GM18909 (cell line): Measurements from ENCODE around the gene BCL2L12.

ENCODE experiments used
- ATAC-seq: cut with Tn5 transposase; IDR thresholded peaks from one replicate; pipeline ENCODE4 v1.9.1; 2021; ENCODE audit warnings: mild to moderate bottlenecking; ENCODE audit not compliant: unreplicated experiment, poor library complexity

BCL2L12 gene

DNA sequence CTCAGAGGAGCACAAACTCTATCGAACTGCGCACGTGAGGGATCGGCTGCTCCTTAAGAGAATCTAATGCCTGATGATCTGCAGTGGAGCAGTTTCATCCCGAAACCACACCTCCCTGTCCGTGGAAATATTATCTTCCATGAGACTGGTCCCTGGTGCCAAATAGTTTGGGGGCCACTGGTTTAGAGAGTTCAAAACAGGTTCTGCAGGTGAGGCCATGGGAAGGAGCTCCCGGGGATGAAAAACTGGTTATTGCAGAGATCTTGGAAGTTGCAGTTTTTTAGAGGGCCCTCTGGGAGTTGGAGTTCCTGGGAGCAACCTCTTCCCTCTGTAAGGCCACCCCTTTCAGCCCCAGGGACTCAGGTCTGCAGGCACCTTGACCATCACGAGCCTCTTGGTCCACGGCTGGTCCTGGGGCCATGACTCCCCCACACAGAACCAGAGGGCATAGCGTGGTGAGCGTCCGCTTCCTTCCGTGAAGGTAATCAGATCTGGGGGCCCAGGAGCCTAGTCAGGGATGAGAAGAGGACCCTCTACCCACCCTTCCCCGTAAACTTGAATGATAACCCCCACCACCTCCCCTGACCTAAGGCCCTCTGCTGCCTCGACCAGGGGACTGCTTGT, 5.3 kb upstream of the BCL2L12 start:
- ATAC-seq, result no peak

DNA sequence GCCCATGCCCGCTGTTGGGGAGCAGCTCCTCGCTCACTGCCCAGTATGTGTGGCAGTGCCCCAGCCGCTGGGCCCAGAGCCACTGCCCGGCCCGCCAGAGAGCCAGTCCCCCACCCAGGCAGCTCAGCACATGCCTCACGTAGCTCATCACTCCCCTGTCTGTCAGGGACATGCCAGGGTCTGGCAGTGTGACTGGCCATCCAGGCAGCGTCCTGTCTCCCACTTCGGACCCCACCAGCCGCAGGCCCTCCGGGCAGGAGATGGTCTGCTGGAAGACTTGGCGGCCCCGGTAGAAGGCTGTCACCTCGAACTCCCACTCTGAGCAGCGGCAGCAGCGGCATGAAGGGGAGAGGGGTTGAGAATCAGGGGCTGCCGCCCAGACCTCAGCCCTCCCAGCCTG, 3.7 kb upstream of the BCL2L12 start:
- ATAC-seq, result no peak

DNA sequence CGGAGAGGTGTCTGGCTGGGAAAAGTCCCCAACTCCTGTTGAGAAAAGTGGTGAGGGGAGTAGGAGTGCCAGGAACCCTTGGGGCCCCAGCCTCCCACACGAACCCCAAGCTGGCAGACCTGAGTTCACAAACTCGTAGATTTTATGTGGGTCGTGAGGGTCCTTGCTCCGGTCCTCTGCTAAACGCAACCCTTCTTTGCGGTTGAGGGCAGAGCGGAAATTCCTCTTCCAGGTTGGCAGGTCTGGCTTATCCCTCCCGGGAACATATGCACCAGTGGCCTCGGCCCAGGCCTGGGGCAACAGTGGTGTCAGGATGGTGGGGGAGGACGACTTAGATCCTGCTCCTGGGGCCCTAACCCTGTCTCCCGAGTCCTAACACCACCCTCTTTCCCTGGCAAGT, 2.5 kb upstream of the BCL2L12 start:
- no peak for ATAC-seq

DNA sequence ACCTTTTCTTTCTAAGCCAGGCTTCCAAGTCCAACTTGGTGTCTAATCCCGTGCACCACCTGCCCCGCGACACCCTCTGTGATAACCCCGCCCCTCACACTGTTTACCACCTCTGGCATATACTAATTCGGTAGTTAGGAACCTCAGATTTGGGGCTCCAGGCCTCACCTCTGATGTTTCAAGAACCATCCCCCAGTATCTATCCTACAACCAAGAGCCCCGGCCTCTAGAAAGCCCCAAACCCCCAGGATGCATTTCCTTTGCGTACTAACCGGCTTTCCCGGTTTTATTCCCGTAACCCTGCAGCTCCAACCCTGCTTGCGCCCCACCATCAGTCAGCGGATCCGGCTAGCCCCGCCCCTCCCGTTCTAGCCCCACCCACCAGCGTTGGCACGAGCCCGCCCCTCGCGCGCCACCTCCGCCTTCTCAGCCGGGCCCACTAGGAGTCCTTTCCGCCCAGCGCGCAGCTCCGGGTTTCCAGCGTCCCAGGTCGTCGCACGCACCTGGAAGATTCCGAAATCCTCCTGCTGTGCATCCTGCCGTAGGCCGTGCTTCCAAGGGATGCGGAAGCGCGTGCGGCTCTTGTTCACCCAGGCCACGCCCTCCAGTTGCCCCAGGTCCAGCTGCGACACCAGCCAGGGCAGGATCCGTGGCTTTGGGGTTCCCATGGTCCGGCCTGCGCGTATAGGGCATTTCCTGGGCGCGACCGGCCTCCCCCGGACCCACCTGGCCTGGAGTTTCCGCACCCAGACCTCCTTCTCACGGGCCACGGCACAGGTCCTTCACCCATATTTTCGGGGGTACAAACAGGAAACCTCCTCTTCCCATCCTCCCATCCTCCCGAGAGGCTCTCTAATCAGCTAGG, 1.3 kb upstream of the BCL2L12 start:
- ATAC-seq, result no peak

DNA sequence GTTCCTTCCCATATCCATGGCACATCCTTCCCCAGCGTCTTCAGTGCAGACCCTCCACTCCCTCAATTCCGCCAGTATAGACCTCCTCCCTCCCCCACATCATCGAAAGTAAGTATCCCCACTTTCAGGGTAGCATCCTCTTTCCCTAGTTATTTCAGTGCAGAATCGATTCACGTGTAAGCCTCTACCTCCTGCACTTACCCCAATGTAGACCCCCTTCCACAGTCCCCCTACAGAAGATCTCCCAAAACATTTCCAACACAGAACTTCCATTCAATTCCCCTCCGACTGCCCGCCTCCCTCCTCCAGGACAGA, 740 bp upstream of the BCL2L12 start:
- ATAC-seq, result no peak

DNA sequence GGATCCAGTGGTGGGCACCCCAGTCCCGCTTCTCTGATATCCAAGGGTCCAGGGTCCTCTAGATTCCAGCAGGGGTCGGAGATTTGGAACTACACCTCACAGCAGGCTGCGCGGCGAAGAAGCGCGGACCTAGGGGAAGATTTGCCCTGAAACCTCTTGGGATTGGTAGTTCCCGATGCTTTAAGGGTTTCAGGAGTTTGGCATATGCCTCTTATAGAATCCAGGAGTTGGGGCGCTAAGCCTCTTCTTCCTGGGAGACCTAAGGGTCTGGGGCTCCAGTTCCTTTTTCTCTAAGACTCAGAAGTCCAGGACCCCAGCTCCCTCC, 349 bp downstream of the BCL2L12 start:
- ATAC-seq, result no peak

DNA sequence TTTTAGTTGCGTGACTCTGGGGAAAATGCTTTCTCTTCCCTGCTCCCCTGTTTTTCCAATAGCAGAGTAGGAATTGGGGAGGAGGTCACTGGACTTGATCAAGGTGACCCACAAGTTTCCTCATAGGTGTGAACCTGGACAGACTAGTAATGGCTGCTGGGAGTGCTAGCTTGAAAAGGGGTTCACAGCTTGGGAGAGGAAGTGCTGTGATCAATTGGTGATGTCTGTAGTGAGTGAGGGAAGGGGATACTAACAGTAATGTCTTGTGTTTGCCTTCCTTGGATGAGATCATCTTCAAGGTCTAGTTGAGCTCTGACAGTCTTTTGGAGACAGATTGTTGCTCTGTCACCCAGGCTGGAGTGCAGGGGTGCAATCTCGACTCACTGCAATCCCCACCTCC, 1.7 kb downstream of the BCL2L12 start:
- ATAC-seq, result no peak

DNA sequence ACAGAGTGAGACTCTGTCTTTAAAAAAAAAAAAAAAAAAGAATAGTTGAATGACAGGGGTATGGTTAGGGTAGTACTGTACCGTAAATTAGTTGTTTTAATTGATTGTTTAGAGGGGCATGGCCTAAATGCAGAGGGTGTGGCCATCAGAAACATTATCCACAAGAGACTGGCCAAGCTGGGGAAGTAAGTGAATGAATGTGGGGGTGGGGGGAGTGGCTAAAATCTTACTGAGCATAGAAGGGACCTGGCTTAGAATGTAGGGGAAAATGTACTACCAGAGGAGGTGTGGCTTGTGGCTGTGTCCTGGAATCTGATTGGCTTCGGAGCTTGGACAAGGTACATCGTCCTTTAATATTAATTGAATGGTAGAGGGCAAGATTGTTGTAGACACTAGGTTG, 3.8 kb downstream of the BCL2L12 start:
- no peak for ATAC-seq

DNA sequence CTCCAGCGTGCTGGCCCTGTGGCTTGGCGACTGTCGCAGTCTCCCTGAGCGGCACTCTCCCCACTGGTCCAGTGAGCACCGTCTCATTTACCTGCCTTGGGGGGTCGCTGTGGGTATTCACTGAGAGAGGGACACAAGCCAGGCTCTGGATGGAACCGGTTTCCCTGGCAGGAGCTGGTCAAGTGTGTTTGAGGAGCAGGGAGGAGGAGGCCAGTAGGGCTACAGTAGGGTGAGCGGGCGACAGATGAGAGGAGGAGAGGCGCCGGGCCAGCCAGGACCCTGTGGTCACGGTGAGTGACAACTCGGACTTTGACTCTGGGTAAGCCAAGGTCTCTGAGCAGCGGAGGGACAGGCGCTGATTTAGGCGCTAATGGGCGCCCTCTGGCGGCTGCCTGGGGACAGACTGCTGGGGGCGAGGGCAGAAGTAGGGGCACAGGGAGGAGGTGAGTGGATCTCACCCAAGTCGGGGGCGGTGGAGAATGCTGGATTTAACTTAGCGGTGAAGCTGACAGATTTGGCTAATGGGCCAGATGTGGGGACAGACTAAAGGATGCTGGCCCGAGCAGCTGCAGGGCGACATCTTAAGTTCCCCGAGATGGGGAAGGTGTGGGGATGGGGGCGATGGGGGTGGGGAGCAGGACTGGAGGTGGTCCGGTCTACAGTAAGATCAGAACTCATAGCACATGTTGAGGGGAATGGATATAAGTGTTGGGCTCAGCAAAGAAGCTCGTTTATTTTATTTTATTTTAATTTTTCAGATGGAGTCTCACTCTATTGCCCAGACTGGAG, 6.6 kb downstream of the BCL2L12 start:
- ATAC-seq, result no peak

DNA sequence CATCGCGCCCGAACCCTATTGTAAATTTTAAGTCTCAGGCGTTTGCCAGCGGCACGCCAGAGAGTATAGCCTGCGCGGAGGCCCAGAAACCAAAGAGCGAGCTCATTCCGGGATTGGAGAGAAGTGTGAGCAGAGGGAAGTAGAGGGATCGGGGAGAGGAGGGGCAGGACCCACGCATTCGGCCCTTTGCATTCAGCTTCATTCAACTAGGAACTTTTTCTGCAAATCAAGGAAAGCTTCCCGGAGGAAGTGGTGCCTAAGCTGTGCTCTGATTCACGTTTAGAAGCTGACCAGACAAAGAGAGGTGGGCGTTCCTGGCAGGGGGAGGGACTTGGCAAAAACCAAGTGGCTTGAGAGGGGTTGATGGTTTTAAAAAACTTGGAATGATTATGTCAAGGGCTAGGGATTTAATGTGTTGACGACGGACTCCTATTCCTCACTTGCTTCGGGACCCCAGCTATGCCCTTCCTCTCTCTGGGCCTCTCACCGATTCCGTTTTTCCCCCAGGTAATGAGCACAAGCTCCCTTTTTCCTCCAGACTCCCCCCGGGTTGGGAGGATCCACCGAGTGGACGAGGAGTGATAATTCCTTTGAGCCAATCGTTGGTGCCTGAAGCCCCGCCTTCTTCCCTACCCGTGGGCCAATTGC, 10.5 kb downstream of the BCL2L12 start:
- ATAC-seq, result peak; percentile 18

DNA sequence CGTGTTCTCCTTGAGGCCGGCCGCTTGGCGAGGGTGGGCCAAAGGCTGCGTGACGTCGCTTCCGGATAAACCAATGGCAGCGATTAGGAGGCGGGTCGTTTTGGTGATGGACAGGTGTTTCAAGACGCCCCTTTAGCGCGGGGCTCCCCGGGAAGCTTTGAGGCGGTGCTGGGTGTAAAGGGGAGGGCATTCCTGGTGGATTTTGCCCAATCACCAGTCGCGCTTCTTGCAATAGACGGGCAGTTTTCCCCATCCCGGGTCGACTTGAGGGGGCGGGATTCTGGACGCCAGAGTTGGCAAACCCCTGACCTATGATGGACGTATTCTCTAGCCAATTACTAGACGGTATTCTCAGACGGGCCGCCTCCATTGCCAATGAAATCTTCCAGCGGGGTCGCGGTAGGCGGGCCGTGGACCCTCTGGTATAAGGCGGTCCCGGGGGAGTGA, 11.1 kb downstream of the BCL2L12 start:
- peak; percentile 68 for ATAC-seq

DNA sequence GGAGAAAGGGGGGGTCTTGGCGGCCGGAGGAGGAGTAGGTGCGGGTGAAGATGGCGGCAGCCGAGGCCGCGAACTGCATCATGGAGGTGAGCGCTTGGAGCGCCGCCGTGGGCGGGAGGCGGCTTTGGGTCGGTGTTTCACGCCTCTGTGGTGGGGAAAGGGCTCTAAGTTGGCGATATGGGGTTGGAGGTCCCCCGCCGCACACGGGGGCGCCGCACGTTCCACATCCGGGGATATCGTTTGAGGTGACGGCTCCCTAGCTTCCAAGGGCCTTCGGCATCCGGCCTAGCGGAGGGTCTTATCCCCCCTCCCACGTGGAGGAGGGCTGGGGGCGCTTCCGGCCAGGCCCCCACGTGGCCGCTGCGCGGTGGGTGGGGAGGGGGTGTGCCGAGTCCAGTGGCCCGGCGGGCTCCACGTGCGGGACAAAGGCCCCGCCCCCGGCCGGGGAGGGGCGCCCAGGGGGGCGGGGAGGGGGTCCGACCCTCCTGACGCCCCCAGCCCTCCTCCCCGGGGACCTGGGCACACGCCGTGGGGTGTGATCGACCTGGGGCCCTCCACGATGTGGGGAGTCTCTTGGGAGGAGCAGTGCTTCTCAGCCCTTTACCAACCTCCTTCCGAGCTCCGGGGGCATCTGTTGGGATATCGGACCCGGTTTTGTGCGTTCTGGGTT, 11.6 kb downstream of the BCL2L12 start, which contains the start of gene PRMT1:
PRMT1 (plus strand) TSS at position 41 of the 670 bp plus-strand sequence; CDS start at position 51, 10 bp downstream.
- peak; percentile 16 for ATAC-seq

DNA sequence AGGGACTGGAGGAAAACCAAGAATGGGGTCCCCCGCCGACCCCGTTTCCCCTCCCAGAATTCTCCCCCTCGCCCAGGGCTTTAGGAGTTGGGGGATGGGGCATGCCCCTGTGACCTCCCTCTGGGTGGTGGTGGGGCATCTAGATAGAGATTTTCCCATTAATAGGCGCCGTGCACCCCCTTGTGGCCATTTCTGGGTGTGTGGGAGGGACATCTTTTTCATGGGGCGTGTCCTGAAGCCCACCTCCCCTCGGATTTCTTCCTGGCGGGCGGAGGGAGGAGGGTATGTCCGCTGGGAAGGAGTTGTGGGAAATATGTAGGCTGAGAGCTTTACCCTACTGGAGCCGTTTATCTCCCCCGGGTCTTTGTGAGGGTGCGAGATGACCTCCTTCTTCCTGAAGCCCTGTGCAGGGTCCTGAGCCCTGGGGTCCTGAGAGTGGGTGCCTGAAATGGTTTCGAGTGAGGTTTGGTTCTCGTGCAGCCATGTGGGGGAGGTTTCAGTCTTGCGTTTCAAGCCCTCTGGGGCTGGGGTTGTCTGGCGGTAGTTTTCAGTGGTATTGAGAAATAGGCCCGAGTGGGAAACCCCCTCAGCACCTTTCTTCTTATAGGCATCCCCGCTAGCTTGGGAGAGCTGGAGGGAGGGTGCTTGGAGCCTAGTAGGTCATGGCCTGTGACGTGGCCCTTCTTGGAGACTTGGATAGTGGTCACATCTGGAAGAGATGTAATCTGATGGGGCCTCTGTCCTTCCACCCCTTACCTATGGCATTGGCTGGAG, 12.4 kb downstream of the BCL2L12 start:
- no peak for ATAC-seq

DNA sequence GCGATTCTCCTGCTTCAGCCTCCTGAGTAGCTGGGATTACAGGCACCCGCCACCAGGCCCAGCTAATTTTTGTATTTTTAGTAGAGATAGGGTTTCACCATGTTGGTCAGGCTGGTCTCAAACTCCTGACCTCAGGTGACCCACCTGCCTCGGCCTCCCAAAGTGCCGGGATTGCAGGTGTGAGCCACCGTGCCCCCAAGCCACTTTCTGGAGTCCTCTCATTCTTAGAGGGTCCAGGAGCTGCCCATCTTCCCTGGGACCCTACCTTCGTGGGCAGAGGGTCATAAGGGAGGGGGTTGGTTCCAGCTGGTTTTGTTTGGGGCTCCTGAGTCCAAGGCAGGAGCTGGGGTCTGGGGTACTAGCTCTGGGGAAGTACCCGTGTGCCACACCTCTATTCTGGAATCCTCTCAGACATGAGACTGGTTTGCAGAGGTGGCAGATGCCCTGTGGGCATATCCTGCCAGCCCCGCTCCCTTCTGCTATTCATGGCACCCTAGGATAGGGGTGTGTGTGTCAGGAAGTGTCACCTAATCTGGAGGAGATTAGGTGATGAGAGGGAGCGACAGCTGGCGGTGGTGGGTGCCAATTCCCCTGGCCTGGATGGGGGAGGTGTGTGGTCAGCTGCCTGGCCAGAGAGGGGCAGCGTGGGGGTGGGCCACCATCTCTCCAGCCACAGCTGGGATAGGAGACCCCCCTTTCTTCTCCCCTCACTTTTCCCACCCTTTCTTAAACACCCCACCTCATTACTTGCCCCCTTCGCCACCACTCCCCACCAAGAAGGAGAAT, 13.4 kb downstream of the BCL2L12 start:
- no peak for ATAC-seq

DNA sequence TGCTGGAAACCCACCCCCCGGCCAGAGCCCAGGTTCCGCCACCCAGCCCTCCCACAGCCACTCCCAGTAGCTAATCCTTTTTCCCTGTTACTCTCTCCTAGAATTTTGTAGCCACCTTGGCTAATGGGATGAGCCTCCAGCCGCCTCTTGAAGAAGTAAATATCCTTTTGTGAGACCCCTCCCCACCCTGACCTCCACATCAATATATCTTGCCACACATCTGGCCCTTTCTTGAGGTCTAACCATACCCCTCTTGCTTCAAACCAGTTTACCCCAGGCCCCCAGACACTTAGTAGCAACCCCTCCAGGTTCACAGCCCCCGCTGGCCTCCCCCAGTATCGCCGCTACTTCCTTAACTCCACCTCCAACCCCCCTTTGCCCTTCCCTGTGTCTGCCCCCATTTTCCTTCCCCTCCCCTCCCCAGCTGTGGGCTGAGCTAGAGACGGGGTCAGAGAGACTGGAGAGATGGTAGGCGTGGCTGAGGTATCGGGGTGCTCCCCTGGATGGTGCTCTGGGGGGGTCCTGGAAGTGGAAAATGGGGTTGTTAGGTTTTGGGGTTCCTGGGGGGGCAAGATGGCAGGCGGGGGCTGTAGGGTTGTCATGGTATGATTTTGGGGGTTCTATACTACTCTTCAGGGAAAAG, 14.2 kb downstream of the BCL2L12 start:
- ATAC-seq, result no peak

DNA sequence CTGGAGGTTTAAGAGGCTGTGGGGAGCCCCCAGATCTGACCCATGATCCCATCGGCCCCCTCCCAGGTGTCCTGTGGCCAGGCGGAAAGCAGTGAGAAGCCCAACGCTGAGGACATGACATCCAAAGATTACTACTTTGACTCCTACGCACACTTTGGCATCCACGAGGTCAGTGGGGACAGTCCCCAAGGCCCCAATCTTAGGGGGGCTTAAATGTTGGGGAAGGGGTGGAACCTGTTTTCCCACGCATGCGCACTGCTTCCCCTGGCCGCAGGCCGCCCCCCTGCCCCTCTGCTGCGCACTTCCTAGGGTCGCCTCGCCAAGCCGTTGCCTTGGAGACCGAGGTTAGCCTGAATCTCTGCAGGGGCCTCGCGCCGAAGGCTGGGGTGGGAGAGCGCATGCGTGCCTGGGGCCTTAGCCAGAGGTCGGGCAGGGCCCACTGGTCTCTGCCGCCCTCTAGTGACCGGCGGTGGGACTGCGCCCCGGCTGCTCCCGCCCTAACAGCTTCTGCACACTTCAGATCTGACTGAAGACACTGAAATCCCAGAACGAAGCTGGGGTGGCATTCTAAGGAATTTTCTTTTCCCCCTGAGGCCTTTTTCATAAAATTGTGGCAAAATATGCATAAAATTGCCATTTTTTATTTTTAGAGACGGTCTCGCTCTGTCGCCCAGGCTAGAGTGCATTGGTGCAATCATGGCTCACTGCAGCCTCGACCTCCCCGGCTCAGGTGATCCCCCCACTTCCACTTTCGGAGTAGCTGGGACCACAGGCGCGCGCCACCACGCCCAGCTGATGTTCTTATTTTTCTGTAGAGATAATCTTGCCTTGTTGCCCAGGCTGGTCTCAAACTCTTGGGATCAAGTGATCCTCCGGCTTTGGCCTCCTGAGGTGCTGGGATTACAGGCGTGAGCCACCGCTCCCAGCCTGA, 15.0 kb downstream of the BCL2L12 start:
- no peak for ATAC-seq

DNA sequence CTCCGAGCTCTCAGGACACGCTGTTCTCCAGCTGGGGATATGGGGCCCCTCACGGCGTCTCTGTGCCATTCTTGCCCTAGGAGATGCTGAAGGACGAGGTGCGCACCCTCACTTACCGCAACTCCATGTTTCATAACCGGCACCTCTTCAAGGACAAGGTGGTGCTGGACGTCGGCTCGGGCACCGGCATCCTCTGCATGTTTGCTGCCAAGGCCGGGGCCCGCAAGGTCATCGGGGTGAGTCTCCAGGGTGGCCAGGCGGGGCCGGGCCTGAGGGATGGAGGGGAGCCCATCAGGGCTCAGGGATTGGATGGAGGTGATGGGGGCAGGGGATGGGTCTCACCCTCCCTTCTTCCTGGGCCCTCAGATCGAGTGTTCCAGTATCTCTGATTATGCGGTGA, 16.1 kb downstream of the BCL2L12 start:
- ATAC-seq, result no peak
